Endometrial microvascular endothelial cells (primary cell): ENCODE data around the gene RANGAP1. TPM values are rescaled to one million over a fixed set of nuclear protein-coding genes. Genes with fewer than 3 reads are reported as not detected.
"Not testable (repeated sequence)": the region's sequence is repeated elsewhere in the genome, so short reads cannot be mapped to it uniquely, and the experiment has no call there.

Source experiments
- in situ Hi-C: cut with HindIII; loops from 2 replicates; pipeline ENCODE4 v1.10.0; 2017; ENCODE audit warnings: low sequenced_read_pairs, low pct_unique_long_range_greater_than_20kb; ENCODE audit errors: inconsistent ontology term
- total RNA-seq: library from RNA; depleted of rRNA; stranded (reverse); fragments of >200 nt; gene quantifications from one replicate; pipeline ENCODE4 v1.2.3, GENCODE V29; 2015; ENCODE audit errors: inconsistent ontology term

The RANGAP1 gene
- total RNA-seq, 1 donor from 2014 or later: 226 TPM

DNA sequence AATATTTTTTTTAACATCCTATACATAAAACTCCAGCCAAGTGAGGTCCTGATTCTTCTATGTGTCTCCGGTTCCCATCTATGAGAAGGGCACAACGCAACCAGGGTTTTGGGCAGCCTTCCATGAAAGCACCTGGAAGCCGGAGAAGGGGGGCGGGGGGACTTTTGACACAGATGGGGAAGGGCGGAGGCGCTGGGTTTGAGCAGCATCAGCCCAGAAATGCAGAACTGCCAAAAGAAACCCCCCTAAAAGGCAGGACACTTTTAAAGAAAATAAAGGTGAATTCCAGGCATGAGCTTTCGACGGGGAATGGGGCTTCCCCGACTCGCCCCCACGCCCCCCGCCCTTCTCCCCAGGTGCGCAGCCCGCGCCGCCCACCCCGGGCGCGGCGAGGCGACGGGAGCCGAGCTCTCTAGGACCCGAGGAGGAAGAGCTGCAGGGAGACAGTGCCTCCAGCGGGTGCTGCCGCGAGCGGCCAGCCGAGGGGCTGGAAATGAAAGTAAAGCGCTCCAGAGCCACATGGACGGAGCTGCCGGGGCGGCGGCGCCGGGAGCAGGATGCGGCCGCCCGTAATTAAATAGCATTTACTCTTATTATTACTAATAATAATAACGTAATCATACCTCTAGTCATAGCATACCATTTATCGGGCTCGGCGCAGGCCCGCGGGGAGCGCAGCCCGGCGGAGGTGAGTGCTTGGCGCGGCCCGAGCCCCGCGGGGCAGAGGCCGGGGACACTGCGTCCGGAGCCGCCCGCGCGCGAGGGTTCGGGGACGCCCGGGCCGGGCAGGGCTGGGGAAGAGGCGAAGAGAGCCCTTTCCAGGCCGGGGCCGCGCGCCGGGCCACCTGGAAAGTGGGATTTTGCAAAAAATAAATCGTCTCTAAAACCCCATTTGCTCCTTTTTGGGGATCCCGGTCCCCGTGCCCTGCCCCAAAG lies 15.4 kb upstream of the RANGAP1 start, which contains the start of gene ZC3H7B:
Gene ZC3H7B, plus strand, starts transcription at position 441 of the 936 bp plus-strand sequence. CDS start 19,136 bp downstream, outside the sequence.
- in situ Hi-C loops: no loop called here

DNA sequence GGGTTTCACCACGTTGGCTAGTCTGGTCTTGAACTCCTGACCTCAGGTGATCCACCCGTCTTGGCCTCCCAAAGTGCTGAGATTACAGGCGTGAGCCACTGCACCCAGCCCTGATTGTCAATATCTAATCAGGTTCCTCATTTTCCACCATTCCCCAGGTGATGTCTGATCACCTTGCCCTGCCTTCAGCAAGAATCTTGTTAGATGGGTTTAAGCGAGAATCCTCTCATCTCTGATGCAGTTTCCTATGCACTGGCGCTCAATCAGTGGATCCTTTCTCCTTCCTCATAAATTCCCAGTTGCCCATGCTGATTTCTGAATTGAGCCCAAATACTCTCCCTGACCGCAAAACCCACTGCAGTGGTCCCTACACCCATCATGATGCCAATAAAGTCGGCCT lies 14.7 kb upstream of the RANGAP1 start:
- in situ Hi-C loops: no loop called here

DNA sequence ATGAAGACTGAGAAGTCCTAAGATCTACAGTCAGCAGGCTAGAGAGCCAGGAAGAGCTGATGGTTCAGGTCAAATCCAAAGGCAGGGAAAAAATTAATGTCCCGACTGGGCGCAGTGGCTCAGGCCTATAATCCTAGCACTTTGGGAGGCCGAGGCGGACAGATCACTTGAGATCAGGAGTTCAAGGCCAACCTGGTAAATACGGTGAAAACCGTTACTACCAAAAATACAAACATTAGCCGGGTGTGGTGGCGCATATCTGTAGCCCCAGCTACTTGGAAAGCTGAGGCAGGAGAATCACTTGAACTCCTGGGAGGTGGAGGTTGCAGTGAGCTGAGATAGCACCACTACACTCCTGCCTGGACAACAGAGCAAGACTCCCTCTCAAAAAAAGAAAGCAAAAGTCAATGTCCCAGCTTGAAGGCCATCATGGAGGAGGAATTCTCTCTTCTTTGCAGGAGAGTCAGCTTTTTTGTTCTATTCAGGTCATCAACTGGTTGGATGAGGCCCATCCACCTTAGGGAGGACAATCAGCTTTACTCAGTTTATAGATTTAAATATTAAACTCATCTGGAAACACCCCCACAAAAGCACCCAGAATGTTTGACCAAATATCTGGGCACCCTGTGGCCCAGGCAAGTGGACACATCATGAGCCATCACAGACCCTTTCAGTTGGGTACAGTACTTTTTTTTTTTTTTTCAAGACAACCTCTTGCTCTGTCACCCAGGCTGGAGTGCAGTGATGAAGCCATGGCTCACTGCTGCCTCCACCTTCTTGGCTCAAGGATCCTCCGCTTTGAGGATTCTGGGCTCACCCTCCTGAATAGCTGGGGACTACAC lies 11.1 kb upstream of the RANGAP1 start:
- in situ Hi-C loops: no loop called here

DNA sequence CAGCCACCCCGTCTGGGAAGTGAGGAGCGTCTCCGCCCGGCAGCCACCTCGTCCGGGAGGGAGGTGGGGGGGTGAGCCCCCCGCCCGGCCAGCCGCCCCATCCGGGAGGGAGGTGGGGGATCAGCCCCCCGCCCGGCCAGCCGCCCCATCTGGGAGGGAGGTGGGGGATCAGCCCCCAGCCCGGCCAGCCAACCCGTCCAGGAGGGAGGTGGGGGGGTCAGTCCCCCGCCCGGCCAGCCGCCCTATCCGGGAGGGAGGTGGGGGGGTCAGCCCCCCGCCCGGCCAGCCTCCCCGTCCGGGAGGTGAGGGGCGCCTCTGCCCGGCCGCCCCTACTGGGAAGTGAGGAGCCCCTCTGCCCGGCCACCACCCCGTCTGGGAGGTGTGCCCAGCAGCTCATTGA lies 8.8 kb upstream of the RANGAP1 start:
- in situ Hi-C loops: not testable (repeated sequence)

- in situ Hi-C loops: no loop called here
These were observed 4.6 kb upstream of the RANGAP1 start for GRCh38 chr22:41290262-41291221.

DNA sequence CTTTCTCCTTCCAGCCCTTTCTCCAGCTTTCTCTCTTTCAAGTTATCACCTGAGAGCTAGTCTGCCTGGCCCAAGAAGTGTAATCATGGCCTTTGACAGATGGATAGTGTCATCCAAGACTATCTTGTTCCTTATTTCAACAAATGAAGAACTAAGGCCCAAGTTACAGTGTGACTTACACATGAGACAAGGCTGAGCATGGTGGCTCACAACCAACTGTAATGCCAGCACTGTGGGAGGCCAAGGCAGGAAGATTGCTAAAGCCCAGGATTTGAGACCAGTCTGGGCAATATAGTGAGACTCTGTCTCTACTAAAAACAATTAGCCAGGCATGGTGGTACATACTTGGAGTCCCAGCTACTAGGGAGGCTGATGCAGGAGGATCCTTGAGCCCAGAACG lies 3.7 kb upstream of the RANGAP1 start:
- in situ Hi-C loops: no loop called here

- in situ Hi-C loops: no loop called here
These were observed 2.4 kb upstream of the RANGAP1 start for GRCh38 chr22:41288245-41288946.

DNA sequence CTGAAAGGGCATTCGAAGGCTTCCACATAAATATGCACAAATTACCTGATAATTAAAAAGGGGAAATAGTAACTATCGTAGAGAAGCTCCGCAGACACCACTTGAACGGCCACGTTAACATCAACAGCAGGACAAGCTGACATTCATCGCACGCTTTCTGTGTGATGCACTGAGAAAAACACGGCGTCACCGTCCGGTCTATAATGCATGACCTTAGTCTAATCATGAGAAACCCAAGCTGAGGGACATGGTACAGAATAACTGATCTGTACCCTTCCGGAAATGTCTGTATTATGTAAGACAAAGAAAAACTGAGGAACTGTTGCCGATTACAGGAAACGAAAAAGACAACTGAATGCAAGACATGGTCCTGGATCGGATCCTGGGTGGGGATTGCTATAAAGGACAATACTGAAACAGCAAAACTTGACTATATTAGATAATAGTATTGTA lies 678 bp upstream of the RANGAP1 start:
- in situ Hi-C loops: no loop called here

GRCh38 chr22:41285441-41285819 lies 557 bp downstream of the RANGAP1 start:
- in situ Hi-C loops: no loop called here

DNA sequence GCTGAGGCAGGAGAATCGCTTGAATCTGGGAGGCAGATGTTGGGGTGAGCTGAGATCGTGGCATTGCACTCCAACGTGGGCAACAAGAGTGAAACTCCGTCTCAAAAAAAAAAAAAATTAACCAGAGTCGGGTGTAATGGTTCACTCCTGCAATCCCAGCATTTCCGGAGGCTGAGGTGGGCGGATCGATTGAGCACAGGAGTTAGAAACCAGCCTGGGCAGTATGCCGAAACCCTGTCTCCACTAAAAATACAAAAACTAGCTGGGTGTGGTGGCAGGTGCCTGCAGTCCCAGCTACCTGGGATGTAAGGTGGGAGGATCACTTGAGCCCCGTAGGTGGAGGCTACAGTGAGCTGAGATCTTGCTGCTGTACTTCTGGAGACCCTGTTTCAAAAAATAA lies 1.5 kb downstream of the RANGAP1 start:
- in situ Hi-C loops: no loop called here

DNA sequence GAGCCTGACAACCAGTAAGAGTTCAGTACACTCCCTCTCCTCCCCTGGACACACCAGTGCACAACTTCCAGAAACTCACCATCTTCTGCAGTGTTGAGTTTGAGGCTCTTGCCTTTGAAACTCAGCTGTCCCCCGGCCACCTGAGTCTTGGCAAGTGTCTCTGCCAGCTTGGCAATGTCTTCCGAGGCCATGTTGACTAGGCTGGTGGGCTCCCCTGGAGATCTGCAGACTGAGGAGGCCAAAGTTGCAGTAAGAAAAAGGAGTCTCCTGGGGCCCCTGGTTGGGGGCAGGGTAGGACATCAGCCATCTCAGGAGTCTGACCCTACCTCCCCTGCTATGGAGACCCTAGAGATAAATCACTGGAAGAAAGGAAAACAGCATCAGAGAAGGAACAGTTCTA lies 5.1 kb downstream of the RANGAP1 start:
- in situ Hi-C loops: no loop called here

GRCh38 chr22:41280065-41280464 lies 5.9 kb downstream of the RANGAP1 start:
- in situ Hi-C loops: no loop called here

GRCh38 chr22:41274856-41275255 lies 11.1 kb downstream of the RANGAP1 start:
- in situ Hi-C loops: no loop called here

DNA sequence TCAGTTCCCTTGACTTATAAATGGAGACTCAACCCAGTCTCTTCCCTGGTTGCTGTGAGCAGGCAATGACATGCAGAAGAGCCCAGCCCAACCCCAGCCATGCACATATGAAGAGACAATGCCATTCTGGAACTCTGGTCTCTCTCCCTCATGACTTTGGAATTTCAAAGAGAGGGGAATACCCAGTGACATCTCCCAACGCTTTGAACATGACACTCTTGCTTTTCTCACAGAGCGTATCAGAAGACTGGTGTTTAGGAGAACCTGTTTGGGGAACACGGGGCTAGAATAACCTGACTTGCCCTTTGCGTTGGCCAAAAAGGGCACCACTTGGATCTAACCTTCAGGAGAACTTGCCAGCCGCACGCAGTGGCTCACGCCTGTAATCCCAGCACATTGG lies 12.9 kb downstream of the RANGAP1 start:
- in situ Hi-C loops: no loop called here

GRCh38 chr22:41271787-41272186 lies 14.2 kb downstream of the RANGAP1 start:
- in situ Hi-C loops: no loop called here

DNA sequence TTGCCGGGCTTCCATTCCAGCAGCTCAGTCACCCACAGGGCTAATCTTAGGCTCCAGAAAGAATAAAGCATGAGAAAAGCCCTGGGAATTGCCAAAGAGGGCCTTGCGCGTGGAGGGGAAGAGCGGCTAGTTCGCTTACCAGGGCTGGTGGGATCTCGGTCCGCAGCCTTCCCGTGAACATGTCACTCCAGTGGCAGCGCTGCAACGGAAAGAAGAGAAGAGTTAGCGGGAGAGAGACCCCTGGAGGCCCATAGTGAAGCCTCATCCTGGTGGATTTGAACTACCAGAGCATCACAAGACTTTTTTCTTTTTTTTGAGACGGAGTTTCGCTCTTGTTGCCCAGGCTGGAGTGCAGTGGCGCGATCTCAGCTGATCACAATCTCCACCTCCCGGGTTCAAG lies 18.0 kb downstream of the RANGAP1 start:
- in situ Hi-C loops: no loop called here

DNA sequence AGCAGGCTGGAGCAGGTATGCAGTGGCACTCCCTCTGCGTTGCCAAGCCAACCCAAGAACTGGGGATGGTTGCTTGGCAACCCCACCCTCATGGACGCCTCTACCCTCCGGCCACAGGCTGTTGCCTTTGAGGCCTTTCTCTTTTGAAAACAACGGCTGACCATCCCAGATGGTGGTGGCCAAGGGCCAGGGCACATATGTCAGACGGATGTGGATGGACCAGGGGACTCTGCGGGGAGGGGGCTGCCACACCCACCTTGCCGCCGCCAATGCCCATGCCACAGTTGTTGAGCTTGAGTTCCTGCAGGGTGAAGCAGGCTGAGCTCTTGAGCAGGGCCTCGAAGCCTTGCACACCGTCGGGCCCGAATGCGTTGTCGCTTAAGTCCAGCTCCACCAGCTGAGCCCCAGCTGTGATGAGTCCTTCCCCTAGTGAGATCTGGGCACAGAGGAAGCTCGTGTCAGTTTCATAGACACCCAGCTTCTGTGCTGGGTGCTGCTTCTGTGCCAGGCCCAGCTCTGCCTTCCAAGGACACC lies 21.5 kb downstream of the RANGAP1 start:
- in situ Hi-C loops: no loop called here

GRCh38 chr22:41263704-41264103 lies 22.3 kb downstream of the RANGAP1 start:
- in situ Hi-C loops: no loop called here
